Endothelial cell (in vitro differentiated cells): Measurements from ENCODE around the gene MAP2. TPM values are rescaled to one million over a fixed set of nuclear protein-coding genes. Genes with fewer than 3 reads are reported as not detected.

Source experiments
- DNase-seq: peaks from one replicate; pipeline ENCODE4 v3.0.0; 2021; ENCODE audit warnings: low spot score
- H3K27ac Mint-ChIP-seq: one replicate; pipeline ENCODE4 v1.8.0; 2021; ENCODE audit warnings: mixed read lengths, inconsistent platforms; ENCODE audit not compliant: unreplicated experiment
- H3K27me3 Mint-ChIP-seq: one replicate; pipeline ENCODE4 v1.8.0; 2021; ENCODE audit warnings: mild to moderate bottlenecking, moderate library complexity, mixed read lengths, inconsistent platforms; ENCODE audit not compliant: unreplicated experiment
- H3K36me3 Mint-ChIP-seq: one replicate; pipeline ENCODE4 v1.8.0; 2021; ENCODE audit warnings: mild to moderate bottlenecking, low read depth, mixed read lengths, inconsistent platforms; ENCODE audit not compliant: unreplicated experiment
- H3K4me1 Mint-ChIP-seq: one replicate; pipeline ENCODE4 v1.8.0; 2021; ENCODE audit warnings: mild to moderate bottlenecking, mixed read lengths, inconsistent platforms; ENCODE audit not compliant: unreplicated experiment
- H3K4me3 Mint-ChIP-seq: one replicate; pipeline ENCODE4 v1.8.0; 2021; ENCODE audit warnings: mild to moderate bottlenecking, mixed read lengths, inconsistent platforms; ENCODE audit not compliant: unreplicated experiment
- H3K9me3 Mint-ChIP-seq: one replicate; pipeline ENCODE4 v1.8.0; 2021; ENCODE audit warnings: mixed read lengths, inconsistent platforms; ENCODE audit not compliant: unreplicated experiment
- total RNA-seq: library from RNA; stranded (reverse); fragmentation: NEBNext Ultra II Directional; extraction: Animal tissue kit (Norgen Biotek cat#: 25700); gene quantifications from one replicate; pipeline ENCODE4 v1.2.1, GENCODE V29; 2021; ENCODE audit not compliant: unreplicated experiment
- TF ChIP-seq, protein P1 (sequence below): fragments of 200-600 bp; sonication (generic); IDR thresholded peaks from one replicate; pipeline ENCODE4 v1.5.0; 2021; ENCODE audit warnings: antibody characterized with exemption; ENCODE audit not compliant: unreplicated experiment

MAP2 gene
- total RNA-seq, 1 donor from 2014 or later: 2.1 TPM

DNA sequence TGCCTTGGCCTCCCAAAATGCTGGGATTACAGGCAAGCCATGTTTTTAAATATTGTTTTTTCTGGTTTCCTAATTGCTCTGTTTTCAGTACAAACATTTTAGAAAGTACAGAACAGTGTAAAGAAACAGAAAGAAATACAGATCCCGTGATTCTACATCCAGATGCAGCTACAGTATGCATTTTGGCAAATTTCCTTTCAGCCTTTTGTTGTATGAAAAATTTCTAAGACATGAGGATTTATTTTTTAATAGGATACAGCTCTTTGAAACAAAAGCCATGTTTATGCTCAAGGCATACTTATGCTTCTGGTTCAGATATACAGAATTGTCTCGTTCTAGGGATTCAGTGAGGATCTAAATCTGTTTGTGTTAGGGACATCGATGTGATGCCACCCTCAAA lies 109.5 kb downstream of the MAP2 start:
- Mint-ChIP-seq H3K27me3 (no peaks in the 10 kb centered on the region), H3K4me1 (no peaks in the 10 kb centered on the region), H3K36me3 (no peaks in the 10 kb centered on the region), H3K4me3 (no peak overlapping the region), H3K27ac (no peak overlapping the region), H3K9me3 (no peaks in the 10 kb centered on the region)
- TF ChIP-seq, protein P1, sequence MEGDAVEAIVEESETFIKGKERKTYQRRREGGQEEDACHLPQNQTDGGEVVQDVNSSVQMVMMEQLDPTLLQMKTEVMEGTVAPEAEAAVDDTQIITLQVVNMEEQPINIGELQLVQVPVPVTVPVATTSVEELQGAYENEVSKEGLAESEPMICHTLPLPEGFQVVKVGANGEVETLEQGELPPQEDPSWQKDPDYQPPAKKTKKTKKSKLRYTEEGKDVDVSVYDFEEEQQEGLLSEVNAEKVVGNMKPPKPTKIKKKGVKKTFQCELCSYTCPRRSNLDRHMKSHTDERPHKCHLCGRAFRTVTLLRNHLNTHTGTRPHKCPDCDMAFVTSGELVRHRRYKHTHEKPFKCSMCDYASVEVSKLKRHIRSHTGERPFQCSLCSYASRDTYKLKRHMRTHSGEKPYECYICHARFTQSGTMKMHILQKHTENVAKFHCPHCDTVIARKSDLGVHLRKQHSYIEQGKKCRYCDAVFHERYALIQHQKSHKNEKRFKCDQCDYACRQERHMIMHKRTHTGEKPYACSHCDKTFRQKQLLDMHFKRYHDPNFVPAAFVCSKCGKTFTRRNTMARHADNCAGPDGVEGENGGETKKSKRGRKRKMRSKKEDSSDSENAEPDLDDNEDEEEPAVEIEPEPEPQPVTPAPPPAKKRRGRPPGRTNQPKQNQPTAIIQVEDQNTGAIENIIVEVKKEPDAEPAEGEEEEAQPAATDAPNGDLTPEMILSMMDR: no peak
- no peak for DNase-seq

DNA sequence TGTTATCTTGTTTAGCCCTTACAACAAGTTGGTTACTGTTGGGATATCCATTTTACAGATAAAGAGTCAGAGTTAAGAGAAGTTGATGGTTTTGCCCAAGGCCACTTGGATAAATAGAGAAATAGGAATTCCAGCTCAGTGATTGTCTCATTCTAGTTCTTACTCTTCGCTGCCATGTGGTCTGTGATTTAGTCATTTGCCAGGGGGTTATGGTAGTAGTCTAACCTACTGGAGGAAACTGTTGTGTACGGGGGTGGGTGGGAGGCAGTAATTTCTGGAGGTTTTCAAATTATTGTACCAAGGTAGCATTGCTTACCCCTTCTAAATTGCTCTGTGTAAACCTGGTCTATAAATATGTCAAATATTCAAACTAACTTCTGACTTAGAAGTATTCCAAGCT lies 110.4 kb downstream of the MAP2 start:
- H3K4me3 Mint-ChIP-seq: no peak overlapping the region
- no peaks in the 10 kb centered on the region for H3K36me3 Mint-ChIP-seq
- TF ChIP-seq, protein P1: no peak

DNA sequence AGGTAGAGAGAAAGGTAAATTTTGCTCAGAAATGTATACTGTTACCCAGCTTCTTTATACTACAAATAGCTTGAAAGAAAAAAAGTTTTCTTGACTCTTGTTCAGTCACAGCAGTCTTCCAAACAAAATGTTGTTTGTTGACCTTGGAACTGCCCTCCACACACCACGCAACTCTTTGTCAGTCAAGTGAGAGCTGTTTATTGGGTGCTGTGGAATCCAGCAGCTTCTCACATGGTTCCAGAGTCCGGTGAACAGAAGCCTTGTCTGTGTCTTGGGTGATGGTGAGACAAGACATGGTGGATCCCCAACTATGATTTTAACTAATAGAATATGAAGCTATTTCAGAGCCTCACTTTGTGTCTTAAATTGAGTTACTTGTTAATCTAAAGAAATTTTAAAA lies 112.5 kb downstream of the MAP2 start:
- TF ChIP-seq, protein P1: no peak
- H3K27me3 Mint-ChIP-seq: no peaks in the 10 kb centered on the region

More for the DNA sequence above, 110.4 kb downstream of the MAP2 start:
- H3K27ac Mint-ChIP-seq: no peak overlapping the region
- no peak for DNase-seq
- H3K27me3 Mint-ChIP-seq: no peaks in the 10 kb centered on the region
- no peaks in the 10 kb centered on the region for H3K9me3 Mint-ChIP-seq
- H3K4me1 Mint-ChIP-seq: no peaks in the 10 kb centered on the region

DNA sequence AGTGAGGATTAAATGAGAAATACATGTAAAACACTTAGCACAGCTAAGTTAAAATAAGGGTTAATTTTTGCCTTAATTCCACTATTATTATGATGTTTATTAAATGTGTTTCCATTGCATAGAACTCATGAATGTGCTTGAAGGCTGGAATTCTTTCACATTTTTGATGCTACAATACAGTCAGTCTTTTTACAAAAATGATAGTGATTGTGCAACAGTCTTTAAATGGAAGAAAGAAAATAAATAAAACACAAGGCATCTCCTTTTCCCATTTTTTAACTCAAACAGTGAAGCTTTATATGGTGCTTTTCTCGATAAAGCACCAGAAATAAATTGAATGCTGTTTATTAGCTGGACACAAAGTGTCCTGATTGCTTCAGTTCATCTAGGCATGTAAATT lies 123.9 kb downstream of the MAP2 start:
- no peaks in the 10 kb centered on the region for H3K27me3 Mint-ChIP-seq
- TF ChIP-seq, protein P1: no peak
- H3K9me3 Mint-ChIP-seq: no peaks in the 10 kb centered on the region

More for the DNA sequence above, 112.5 kb downstream of the MAP2 start:
- no peaks in the 10 kb centered on the region for H3K9me3 Mint-ChIP-seq
- H3K4me1 Mint-ChIP-seq: no peaks in the 10 kb centered on the region
- H3K27ac Mint-ChIP-seq: no peak overlapping the region
- no peak for DNase-seq
- no peaks in the 10 kb centered on the region for H3K36me3 Mint-ChIP-seq
- no peak overlapping the region for H3K4me3 Mint-ChIP-seq

DNA sequence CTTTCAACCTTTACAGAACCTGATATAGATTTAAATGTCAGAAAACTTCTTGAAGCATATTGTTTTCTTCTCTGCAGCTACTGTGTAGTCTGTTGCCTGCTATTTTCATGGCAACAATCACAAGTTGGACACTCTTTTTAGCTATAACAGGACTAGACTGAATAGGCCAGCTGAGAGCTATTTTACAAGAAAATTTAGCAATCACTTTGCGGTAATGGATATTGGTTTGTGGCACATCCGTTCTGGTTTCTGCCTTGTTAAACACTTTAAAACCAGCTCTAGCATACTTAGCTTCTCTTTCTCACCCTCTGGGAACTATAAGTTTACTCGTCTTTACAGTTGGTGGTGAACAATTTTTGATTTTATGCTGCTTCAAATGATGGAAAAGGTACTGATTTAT lies 125.7 kb downstream of the MAP2 start:
- no peak for DNase-seq
- H3K4me1 Mint-ChIP-seq: no peaks in the 10 kb centered on the region
- H3K27ac Mint-ChIP-seq: no peak overlapping the region
- H3K36me3 Mint-ChIP-seq: no peaks in the 10 kb centered on the region
- no peaks in the 10 kb centered on the region for H3K9me3 Mint-ChIP-seq
- TF ChIP-seq, protein P1: no peak
- no peak overlapping the region for H3K4me3 Mint-ChIP-seq
- no peaks in the 10 kb centered on the region for H3K27me3 Mint-ChIP-seq

More for the DNA sequence above, 123.9 kb downstream of the MAP2 start:
- Mint-ChIP-seq H3K4me3 (no peak overlapping the region), H3K36me3 (no peaks in the 10 kb centered on the region), H3K27ac (no peak overlapping the region), H3K4me1 (no peaks in the 10 kb centered on the region)
- no peak for DNase-seq
